GM12878 (cell line): Measurements from ENCODE around the gene CDR2L. TPM values are rescaled to one million over a fixed set of nuclear protein-coding genes. Genes with fewer than 3 reads are reported as not detected.

Experiments used
- ATAC-seq: fragments of 200-7000 bp; cut with Tn5 transposase; 3 replicates; pipeline ENCODE4 v1.9.1; 2020; ENCODE audit warnings: mild to moderate bottlenecking, moderate library complexity
- BruUV-seq: library from RNA; stranded (reverse); fragments of 400-500 nt; replicated peaks from 2 replicates; lab custom pipeline; 2021; lab: Mats Ljungman, UMichigan
- CTCF ChIA-PET: fragments of 300-600 bp; sonication (Branson Sonifier 250); formaldehyde crosslinking; extraction: SDS; loops from one replicate; lab custom pipeline; 2021; ENCODE audit warnings: inconsistent platforms; lab: Yijun Ruan, JAX
- POLR2A ChIA-PET: fragments of 350-600 bp; formaldehyde crosslinking; extraction: SDS; loops from one replicate; lab custom pipeline; 2021; ENCODE audit warnings: inconsistent platforms; lab: Charles Lee
- RAD21 ChIA-PET: fragments of 300-600 bp; sonication (Branson Sonifier 250); formaldehyde crosslinking; loops from one replicate; lab custom pipeline; 2023; ENCODE audit warnings: antibody characterized with exemption; ENCODE audit not compliant: unreplicated experiment; lab: Charles Lee
- SMC1A ChIA-PET: fragments of 300-600 bp; sonication (Branson Sonifier 250); formaldehyde crosslinking; loops from one replicate; lab custom pipeline; 2023; ENCODE audit not compliant: unreplicated experiment, uncharacterized antibody; lab: Charles Lee
- DNase-seq: peaks from one replicate; pipeline ENCODE4 v3.0.0-alpha.2; 2011; ENCODE audit warnings: low read depth, low spot score
- FAIRE-seq: peaks from 3 replicates; lab custom pipeline; 2011; peaks lifted over from hg19 to GRCh38; lab: Jason Lieb, UNC
- H2AFZ ChIP-seq: 2 replicates; pipeline ENCODE4 v1.6.0; 2011; ENCODE audit warnings: low read depth, low read length, control low read depth; ENCODE audit not compliant: control insufficient read depth
- H3K27ac ChIP-seq: 2 replicates; pipeline ENCODE4 v1.5.1; 2011; ENCODE audit warnings: control low read depth; ENCODE audit not compliant: control insufficient read depth, insufficient read depth
- H3K27me3 ChIP-seq, 2 experiments: replicated peaks in 1 of 2; 2 replicates each; pipeline versions ENCODE4 v1.6.0 to v1.6.1; 2011; ENCODE audit warnings: low read length in 1 of 2; ENCODE audit not compliant: control insufficient read depth in 2 of 2, insufficient read depth in 2 of 2
- H3K36me3 ChIP-seq, 2 experiments: 2 replicates each; pipeline ENCODE4 v1.5.1; 2011; ENCODE audit warnings: low read length in 1 of 2; ENCODE audit not compliant: control insufficient read depth in 2 of 2, insufficient read depth in 2 of 2
- H3K4me1 ChIP-seq: 2 replicates; pipeline ENCODE4 v1.6.1; 2011; ENCODE audit warnings: mild to moderate bottlenecking, low read length, moderate library complexity, mixed read lengths; ENCODE audit not compliant: control insufficient read depth, insufficient read depth
- H3K4me2 ChIP-seq: 2 replicates; pipeline ENCODE4 v1.6.0; 2011; ENCODE audit warnings: control low read depth; ENCODE audit not compliant: control insufficient read depth, insufficient read depth
- H3K4me3 ChIP-seq: fragments of 200-600 bp; sonication (generic); 2 replicates; pipeline ENCODE4 v1.5.1; 2016
- H3K79me2 ChIP-seq: 2 replicates; pipeline ENCODE4 v1.6.0; 2011; ENCODE audit warnings: low read length; ENCODE audit not compliant: control insufficient read depth, insufficient read depth
- H3K9ac ChIP-seq: 2 replicates; pipeline ENCODE4 v1.8.0; 2011; ENCODE audit warnings: low read length, control low read depth, mixed read lengths; ENCODE audit not compliant: control insufficient read depth, insufficient read depth
- H3K9me3 ChIP-seq: replicated peaks from 3 replicates; pipeline ENCODE4 v1.5.1; 2011; ENCODE audit warnings: mild to moderate bottlenecking, low read length; ENCODE audit not compliant: control insufficient read depth, insufficient read depth
- H4K20me1 ChIP-seq: 2 replicates; pipeline ENCODE4 v1.6.0; 2011; ENCODE audit not compliant: control insufficient read depth, insufficient read depth
- ASH2L ChIP-seq: fragments of 300-600, 200-600 bp; sonication (generic); IDR thresholded peaks from 2 replicates; pipeline ENCODE4 v1.6.1; 2017; ENCODE audit warnings: low read depth, mild to moderate bottlenecking, borderline replicate concordance
- CBFB ChIP-seq: IDR thresholded peaks from 2 replicates; pipeline ENCODE4 v1.6.1; 2016; ENCODE audit warnings: antibody characterized with exemption, low read depth
- CHD2 ChIP-seq: IDR thresholded peaks from 2 replicates; pipeline ENCODE4 v1.6.1; 2011; ENCODE audit warnings: low read depth, low read length, improper control_type of control experiment, borderline replicate concordance
- CHD4 ChIP-seq: fragments of 200-600 bp; sonication (generic); IDR thresholded peaks from 2 replicates; pipeline ENCODE4 v1.6.1; 2016; ENCODE audit warnings: mild to moderate bottlenecking
- CREB1 ChIP-seq: IDR thresholded peaks from 2 replicates; pipeline ENCODE4 v1.6.1; 2012; ENCODE audit warnings: low read depth, mild to moderate bottlenecking, inconsistent platforms
- ETV6 ChIP-seq, 2 experiments: fragments of 450-650 bp in 1 of 2; IDR thresholded peaks in 1 of 2; conservative IDR thresholded peaks in 1 of 2; 2 replicates each; pipeline ENCODE4 v1.6.1; 2014; ENCODE audit warnings: antibody characterized with exemption in 1 of 2, borderline replicate concordance in 1 of 2, low read depth in 1 of 2, mild to moderate bottlenecking in 1 of 2, moderate library complexity in 1 of 2
- KLF5 ChIP-seq: fragments of 450-650 bp; IDR thresholded peaks from 2 replicates; pipeline ENCODE4 v1.6.1; 2014; ENCODE audit warnings: mild to moderate bottlenecking; ENCODE audit not compliant: partially characterized antibody
- NFYA ChIP-seq: IDR thresholded peaks from 2 replicates; pipeline ENCODE4 v1.6.1; 2011; ENCODE audit warnings: low read depth, mild to moderate bottlenecking, low read length, improper control_type of control experiment, borderline replicate concordance
- RAD51 ChIP-seq: fragments of 450-650 bp; IDR thresholded peaks from 2 replicates; pipeline ENCODE4 v1.6.1; 2016; ENCODE audit warnings: moderate library complexity, mild to moderate bottlenecking, inconsistent platforms
- SMAD1 ChIP-seq: fragments of 450-650 bp; IDR thresholded peaks from 2 replicates; pipeline ENCODE4 v1.6.1; 2018; ENCODE audit warnings: mild to moderate bottlenecking, low read depth; ENCODE audit not compliant: partially characterized antibody
- YBX1 ChIP-seq: fragments of 450-650 bp; IDR thresholded peaks from 2 replicates; pipeline ENCODE4 v1.6.1; 2016; ENCODE audit warnings: antibody characterized with exemption
- WGBS: methylation state at CpG from one replicate; pipeline ENCODE4 v1.1.6; 2016; ENCODE audit warnings: low lambda C conversion rate; ENCODE audit not compliant: insufficient replicate concordance, insufficient coverage; ENCODE audit errors: missing lambda C conversion rate; 5-methylcytosine and 5-hydroxymethylcytosine counted together
- in situ Hi-C: fragments of 300-500 bp; cut with MboI; formaldehyde crosslinking; loops from 9 replicates; pipeline ENCODE4 v1.14.3; 2018; ENCODE audit warnings: mixed read lengths
- intact Hi-C: fragments of 100-400 bp; cut with micrococcal nuclease; formaldehyde crosslinking; loops from one replicate; pipeline ENCODE4 v1.14.2; 2022; ENCODE audit not compliant: unreplicated experiment
- polyA plus RNA-seq, 11 experiments: library from polyadenylated mRNA; depleted of rRNA in 4 of 11; unstranded in 6 of 11; stranded (reverse) in 5 of 11; fragments of >200 nt; fragmentation: Nextera tagmentation in 4 of 11; fragmentation: Illumina TruSeq in 1 of 11; extraction: Ambion mirVana in 4 of 11; extraction: Trizol in 1 of 11; gene quantifications; 1 replicate in 1 of 11; 2 replicates in 10 of 11; pipeline versions ENCODE4 v1.2.1 to v1.2.3, GENCODE V29; 2011 to 2016; ENCODE audit warnings: inconsistent platforms in 2 of 11, missing spikeins in 2 of 11, low read depth in 1 of 11
- total RNA-seq, 4 experiments: library from RNA; depleted of rRNA in 3 of 4; stranded (reverse); fragments of >200 nt in 3 of 4; fragmentation: Illumina TruSeq in 1 of 4; extraction: Trizol in 1 of 4; gene quantifications; 2 replicates each; pipeline versions ENCODE4 v1.2.1 to v1.2.3, GENCODE V29; 2013 to 2021
- TF ChIP-seq, protein P1 (sequence below): fragments of 450-650 bp; conservative IDR thresholded peaks from 2 replicates; pipeline ENCODE4 v1.6.1; 2017; ENCODE audit warnings: mild to moderate bottlenecking, moderate library complexity
- TF ChIP-seq, protein P2 (sequence below): IDR thresholded peaks from 2 replicates; pipeline ENCODE4 v1.6.1; 2011; ENCODE audit warnings: mild to moderate bottlenecking, low read depth, low read length, moderate library complexity; ENCODE audit not compliant: insufficient replicate concordance
- TF ChIP-seq, protein P3 (sequence below): IDR thresholded peaks from 2 replicates; pipeline ENCODE4 v1.6.1; 2012; ENCODE audit warnings: improper control_type of control experiment, low read depth, low read length; ENCODE audit not compliant: insufficient replicate concordance

The CDR2L gene
- total and polyA plus RNA-seq, 10 of the 15 experiments (the other 5 are each of a cell fraction or from before 2014, with no cell fraction given): 0.03 to 0.18 (median 0.04) TPM; not detected in 6

DNA sequence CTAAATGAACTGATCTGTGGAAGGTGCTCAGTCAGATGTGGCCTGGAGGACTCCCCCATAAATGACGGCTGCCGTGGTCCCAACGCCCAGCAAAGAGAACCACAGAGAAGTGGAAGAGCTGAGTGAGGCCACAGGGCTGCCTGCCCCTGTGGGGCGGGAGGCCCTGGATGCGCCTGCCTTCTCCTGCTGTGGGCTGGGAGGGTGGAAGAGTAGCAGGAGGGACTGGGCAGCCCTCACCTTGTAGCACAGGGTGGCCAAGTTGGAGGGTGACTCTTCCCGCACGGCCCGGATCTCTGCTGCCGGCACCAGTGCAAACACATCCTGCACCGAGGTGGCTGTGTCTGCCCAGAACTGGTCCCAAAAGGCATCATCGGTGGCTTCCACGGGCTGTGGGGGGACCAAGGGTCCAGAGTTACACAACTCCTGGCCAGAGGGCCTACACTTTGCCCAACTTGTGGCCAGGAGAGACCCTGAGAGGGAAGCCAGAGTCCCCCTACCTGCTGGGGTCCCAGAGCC is 23.1 kb upstream of the CDR2L start:
- Histone ChIP-seq H3K27me3 (no peaks in the 10 kb centered on the region), H3K4me1 (no peaks in the 10 kb centered on the region; the same call in 1 of the 2 replicates), H3K4me2 (no peak overlapping the region), H3K9me3 (no peaks in the 10 kb centered on the region), H3K79me2 (no peaks in the 10 kb centered on the region), H2AFZ (no peak overlapping the region), H3K9ac (no peak overlapping the region), H3K27ac (no peak overlapping the region), H3K36me3 (no peaks in the 10 kb centered on the region), H4K20me1 (no peaks in the 10 kb centered on the region), H3K4me3 (no peak overlapping the region)
- WGBS: 73% methylated on average over 12 of the region's 12 CpGs
- ChIA-PET RAD21 (interaction anchor here (1.0 to 4.5 kb wide), 2 partner anchors 42 to 150 kb away, joined by 5 to 39 read pairs; no protein-coding TSS in a partner anchor), SMC1A (interaction anchor here (4.6 kb wide), 1 partner anchor 237 kb away, joined by 74 read pairs; no protein-coding TSS in a partner anchor), POLR2A (no interaction called here), CTCF (interaction anchor here (0.6 to 13.8 kb wide), 6 partner anchors 10 to 305 kb away, joined by 3 to 274 read pairs (median 96); partner anchors contain the start of genes HID1, NUP85, OTOP2 and USH1G)
- no TSS peak for BruUV-seq
- no peak for ATAC-seq
- DNase-seq: no peak
- no peak for FAIRE-seq
- in situ Hi-C loops: loop anchor here (5.0 kb wide), 1 partner anchor 238 kb away; no protein-coding TSS in a partner anchor
- intact Hi-C loops: loop anchor here (5.0 to 10.0 kb wide), 4 partner anchors 70 to 450 kb away; no protein-coding TSS in a partner anchor
- TF ChIP-seq, protein P1, sequence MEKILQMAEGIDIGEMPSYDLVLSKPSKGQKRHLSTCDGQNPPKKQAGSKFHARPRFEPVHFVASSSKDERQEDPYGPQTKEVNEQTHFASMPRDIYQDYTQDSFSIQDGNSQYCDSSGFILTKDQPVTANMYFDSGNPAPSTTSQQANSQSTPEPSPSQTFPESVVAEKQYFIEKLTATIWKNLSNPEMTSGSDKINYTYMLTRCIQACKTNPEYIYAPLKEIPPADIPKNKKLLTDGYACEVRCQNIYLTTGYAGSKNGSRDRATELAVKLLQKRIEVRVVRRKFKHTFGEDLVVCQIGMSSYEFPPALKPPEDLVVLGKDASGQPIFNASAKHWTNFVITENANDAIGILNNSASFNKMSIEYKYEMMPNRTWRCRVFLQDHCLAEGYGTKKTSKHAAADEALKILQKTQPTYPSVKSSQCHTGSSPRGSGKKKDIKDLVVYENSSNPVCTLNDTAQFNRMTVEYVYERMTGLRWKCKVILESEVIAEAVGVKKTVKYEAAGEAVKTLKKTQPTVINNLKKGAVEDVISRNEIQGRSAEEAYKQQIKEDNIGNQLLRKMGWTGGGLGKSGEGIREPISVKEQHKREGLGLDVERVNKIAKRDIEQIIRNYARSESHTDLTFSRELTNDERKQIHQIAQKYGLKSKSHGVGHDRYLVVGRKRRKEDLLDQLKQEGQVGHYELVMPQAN: no peak
- TF ChIP-seq CHD4 (no peak), CBFB (no peak), SMAD1 (no peak), ASH2L (no peak), CHD2 (no peak), NFYA (no peak), ETV6 (conservative IDR thresholded peaks at IDR 0.05 in 1 of 2, IDR thresholded peaks at IDR 0.05 in 1 of 2; ENCODE audit: borderline replicate concordance in 1 of 2, low read depth in 1 of 2) (no peak), KLF5 (no peak), CREB1 (no peak), YBX1 (no peak), RAD51 (no peak)
- TF ChIP-seq, protein P2, sequence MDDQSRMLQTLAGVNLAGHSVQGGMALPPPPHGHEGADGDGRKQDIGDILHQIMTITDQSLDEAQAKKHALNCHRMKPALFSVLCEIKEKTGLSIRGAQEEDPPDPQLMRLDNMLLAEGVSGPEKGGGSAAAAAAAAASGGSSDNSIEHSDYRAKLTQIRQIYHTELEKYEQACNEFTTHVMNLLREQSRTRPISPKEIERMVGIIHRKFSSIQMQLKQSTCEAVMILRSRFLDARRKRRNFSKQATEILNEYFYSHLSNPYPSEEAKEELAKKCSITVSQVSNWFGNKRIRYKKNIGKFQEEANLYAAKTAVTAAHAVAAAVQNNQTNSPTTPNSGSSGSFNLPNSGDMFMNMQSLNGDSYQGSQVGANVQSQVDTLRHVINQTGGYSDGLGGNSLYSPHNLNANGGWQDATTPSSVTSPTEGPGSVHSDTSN: no peak
- TF ChIP-seq, protein P3, sequence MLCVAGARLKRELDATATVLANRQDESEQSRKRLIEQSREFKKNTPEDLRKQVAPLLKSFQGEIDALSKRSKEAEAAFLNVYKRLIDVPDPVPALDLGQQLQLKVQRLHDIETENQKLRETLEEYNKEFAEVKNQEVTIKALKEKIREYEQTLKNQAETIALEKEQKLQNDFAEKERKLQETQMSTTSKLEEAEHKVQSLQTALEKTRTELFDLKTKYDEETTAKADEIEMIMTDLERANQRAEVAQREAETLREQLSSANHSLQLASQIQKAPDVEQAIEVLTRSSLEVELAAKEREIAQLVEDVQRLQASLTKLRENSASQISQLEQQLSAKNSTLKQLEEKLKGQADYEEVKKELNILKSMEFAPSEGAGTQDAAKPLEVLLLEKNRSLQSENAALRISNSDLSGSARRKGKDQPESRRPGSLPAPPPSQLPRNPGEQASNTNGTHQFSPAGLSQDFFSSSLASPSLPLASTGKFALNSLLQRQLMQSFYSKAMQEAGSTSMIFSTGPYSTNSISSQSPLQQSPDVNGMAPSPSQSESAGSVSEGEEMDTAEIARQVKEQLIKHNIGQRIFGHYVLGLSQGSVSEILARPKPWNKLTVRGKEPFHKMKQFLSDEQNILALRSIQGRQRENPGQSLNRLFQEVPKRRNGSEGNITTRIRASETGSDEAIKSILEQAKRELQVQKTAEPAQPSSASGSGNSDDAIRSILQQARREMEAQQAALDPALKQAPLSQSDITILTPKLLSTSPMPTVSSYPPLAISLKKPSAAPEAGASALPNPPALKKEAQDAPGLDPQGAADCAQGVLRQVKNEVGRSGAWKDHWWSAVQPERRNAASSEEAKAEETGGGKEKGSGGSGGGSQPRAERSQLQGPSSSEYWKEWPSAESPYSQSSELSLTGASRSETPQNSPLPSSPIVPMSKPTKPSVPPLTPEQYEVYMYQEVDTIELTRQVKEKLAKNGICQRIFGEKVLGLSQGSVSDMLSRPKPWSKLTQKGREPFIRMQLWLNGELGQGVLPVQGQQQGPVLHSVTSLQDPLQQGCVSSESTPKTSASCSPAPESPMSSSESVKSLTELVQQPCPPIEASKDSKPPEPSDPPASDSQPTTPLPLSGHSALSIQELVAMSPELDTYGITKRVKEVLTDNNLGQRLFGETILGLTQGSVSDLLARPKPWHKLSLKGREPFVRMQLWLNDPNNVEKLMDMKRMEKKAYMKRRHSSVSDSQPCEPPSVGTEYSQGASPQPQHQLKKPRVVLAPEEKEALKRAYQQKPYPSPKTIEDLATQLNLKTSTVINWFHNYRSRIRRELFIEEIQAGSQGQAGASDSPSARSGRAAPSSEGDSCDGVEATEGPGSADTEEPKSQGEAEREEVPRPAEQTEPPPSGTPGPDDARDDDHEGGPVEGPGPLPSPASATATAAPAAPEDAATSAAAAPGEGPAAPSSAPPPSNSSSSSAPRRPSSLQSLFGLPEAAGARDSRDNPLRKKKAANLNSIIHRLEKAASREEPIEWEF: no peak
